ENCODE data around the gene KRTAP4-4. TPM values are rescaled to one million over a fixed set of nuclear protein-coding genes. Genes with fewer than 3 reads are reported as not detected.

Gene KRTAP4-4
- total RNA-seq, 4 donors from 2014 or later = not detected

DNA sequence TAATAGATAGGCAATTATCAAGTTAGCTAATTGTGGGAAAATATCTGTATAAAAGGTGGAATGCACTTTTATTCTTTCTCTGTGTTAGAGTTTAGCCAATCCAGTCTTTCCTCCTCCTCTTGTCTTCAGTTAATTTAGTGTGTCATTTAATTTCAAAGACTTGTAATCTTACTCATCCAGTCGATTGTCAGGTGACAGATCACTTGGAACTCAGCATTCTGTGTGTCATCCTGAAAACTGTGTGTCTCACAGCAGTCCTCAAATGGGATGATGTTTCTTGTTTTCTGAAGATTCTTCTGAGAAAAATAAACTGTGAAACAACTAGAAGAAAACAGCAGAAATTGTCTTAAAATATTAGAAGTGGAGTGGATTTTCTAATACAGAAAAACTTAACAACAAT is 24.5 kb upstream of the KRTAP4-4 start:
- Histone ChIP-seq H3K27me3 (no peaks in the 10 kb centered on the region), H3K36me3 (no peaks in the 10 kb centered on the region), H3K27ac (no peak overlapping the region), H3K9me3 (no peaks in the 10 kb centered on the region), H3K4me3 (no peak overlapping the region), H3K4me1 (peaks cover 0 to 6% (median 0%) of the 10 kb centered on the region in 4 donors)
- no peak for TF ChIP-seq POLR2A (IDR thresholded peaks at IDR 0.05)
- TF ChIP-seq, protein P1, sequence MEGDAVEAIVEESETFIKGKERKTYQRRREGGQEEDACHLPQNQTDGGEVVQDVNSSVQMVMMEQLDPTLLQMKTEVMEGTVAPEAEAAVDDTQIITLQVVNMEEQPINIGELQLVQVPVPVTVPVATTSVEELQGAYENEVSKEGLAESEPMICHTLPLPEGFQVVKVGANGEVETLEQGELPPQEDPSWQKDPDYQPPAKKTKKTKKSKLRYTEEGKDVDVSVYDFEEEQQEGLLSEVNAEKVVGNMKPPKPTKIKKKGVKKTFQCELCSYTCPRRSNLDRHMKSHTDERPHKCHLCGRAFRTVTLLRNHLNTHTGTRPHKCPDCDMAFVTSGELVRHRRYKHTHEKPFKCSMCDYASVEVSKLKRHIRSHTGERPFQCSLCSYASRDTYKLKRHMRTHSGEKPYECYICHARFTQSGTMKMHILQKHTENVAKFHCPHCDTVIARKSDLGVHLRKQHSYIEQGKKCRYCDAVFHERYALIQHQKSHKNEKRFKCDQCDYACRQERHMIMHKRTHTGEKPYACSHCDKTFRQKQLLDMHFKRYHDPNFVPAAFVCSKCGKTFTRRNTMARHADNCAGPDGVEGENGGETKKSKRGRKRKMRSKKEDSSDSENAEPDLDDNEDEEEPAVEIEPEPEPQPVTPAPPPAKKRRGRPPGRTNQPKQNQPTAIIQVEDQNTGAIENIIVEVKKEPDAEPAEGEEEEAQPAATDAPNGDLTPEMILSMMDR (IDR thresholded peaks at IDR 0.05) = no peak
- no peak for DNase-seq

GRCh38 chr17:41184480-41184961 is 24.0 kb upstream of the KRTAP4-4 start, which contains the start of gene KRTAP4-1:
TSS of gene KRTAP4-1 (minus strand) at chr17:41184911. CDS start at chr17:41184854, 57 bp downstream.
- no peak for TF ChIP-seq POLR2A (IDR thresholded peaks at IDR 0.05)
- TF ChIP-seq, protein P1 (IDR thresholded peaks at IDR 0.05) = no peak
- H3K4me3 ChIP-seq = no peak within 1 kb of the TSS
- H3K27ac ChIP-seq = no peak within 1 kb of the TSS
- H3K9me3 ChIP-seq = no peaks in the 10 kb centered on the region
- no peaks in the 10 kb centered on the region for H3K36me3 ChIP-seq
- H3K27me3 ChIP-seq = no peaks in the 10 kb centered on the region
- peaks cover 0 to 6% (median 0%) of the 10 kb centered on the region in 4 donors for H3K4me1 ChIP-seq
- DNase-seq = no peak

- Histone ChIP-seq H3K36me3 (no peaks in the 10 kb centered on the region), H3K27ac (no peak overlapping the region), H3K4me3 (no peak overlapping the region), H3K9me3 (no peaks in the 10 kb centered on the region), H3K27me3 (no peaks in the 10 kb centered on the region), H3K4me1 (peaks cover 0 to 6% (median 0%) of the 10 kb centered on the region in 4 donors)
- no peak for DNase-seq
- no peak for TF ChIP-seq POLR2A (IDR thresholded peaks at IDR 0.05)
- TF ChIP-seq, protein P1 (IDR thresholded peaks at IDR 0.05) = no peak
Observed at GRCh38 chr17:41178843-41179616, 18.5 kb upstream of the KRTAP4-4 start.

DNA sequence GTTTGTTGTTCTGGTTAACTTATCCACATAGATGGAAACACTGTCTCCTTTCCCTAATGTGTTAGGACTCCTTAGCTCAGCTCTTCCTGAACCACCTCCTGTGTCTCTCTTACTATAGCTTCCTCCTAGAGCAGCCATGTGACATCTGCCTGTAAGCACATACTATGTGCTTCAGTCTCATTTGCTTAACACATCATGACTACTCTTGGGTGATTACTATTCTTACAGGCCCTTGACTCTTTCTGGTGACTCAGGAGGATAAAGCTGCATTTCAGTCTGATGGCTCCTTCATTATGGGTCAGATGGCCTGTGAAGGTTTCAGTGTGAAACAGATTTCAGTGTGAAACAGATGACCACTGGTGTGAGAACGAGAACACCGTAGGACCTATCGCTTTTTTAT is 17.8 kb upstream of the KRTAP4-4 start:
- Histone ChIP-seq H3K9me3 (no peaks in the 10 kb centered on the region), H3K27ac (no peak overlapping the region), H3K4me3 (no peak overlapping the region), H3K27me3 (no peaks in the 10 kb centered on the region), H3K36me3 (no peaks in the 10 kb centered on the region), H3K4me1 (peaks cover 0 to 6% (median 0%) of the 10 kb centered on the region in 4 donors)
- TF ChIP-seq POLR2A (IDR thresholded peaks at IDR 0.05) = no peak
- TF ChIP-seq, protein P1 (IDR thresholded peaks at IDR 0.05) = no peak
- DNase-seq = no peak

DNA sequence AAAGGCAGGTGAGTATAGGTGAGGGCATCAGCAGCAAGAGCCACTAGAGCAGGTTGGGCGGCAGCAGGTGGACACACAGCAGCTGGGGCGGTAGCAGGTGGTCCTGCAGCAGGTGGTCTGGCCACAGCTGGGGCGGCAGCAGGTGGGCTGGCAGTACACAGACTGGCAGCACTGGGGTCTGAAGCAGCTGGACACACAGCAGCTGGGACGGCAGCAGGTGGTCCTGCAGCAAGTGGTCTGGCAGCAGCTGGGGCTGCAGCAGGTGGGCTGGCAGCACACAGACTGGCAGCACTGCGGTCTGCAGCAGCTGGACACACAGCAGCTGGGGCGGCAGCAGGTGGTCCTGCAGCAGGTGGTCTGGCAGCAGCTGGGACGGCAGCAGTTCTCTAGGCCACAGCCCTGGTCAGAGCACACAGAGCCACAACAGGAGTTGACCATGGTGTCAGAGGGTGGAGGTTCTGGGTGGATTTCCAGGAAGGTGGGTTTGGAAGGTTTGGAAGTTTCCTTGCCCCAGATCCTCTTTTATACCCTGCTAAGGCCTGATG is 17.3 kb upstream of the KRTAP4-4 start, which contains the start of gene KRTAP4-2:
Gene KRTAP4-2, minus strand, starts transcription at position 495 of the 545 bp plus-strand sequence. Its CDS starts 57 bp downstream, at position 438.
- Histone ChIP-seq H3K27ac (no peak within 1 kb of the TSS), H3K36me3 (no peaks in the 10 kb centered on the region), H3K9me3 (no peaks in the 10 kb centered on the region), H3K4me1 (peaks cover 0 to 2% (median 0%) of the 10 kb centered on the region in 4 donors), H3K4me3 (no peak within 1 kb of the TSS), H3K27me3 (no peaks in the 10 kb centered on the region)
- TF ChIP-seq, protein P1 (IDR thresholded peaks at IDR 0.05) = no peak
- TF ChIP-seq POLR2A (IDR thresholded peaks at IDR 0.05) = no peak
- DNase-seq = no peak

Data from Peyer's patch (tissue), 4 donors.